CD8-positive, alpha-beta memory T cell (primary cell): ENCODE results near the gene TBC1D24. TPM values are rescaled to one million over a fixed set of nuclear protein-coding genes. Genes with fewer than 3 reads are reported as not detected.
A peak's percentile ranks its signal among the peaks of the same experiment; 100 is the strongest.
"Not testable (repeated sequence)": the region's sequence is repeated elsewhere in the genome, so short reads cannot be mapped to it uniquely, and the experiment has no call there.

ENCODE experiments used
- CTCF ChIA-PET: fragments of 350-600 bp; sonication (Branson Sonifier 250); formaldehyde crosslinking; loops from one replicate; lab custom pipeline; 2021; ENCODE audit warnings: antibody characterized with exemption; lab: Charles Lee
- POLR2A ChIA-PET: fragments of 350-600 bp; sonication (Branson Sonifier 250); formaldehyde crosslinking; loops from one replicate; lab custom pipeline; 2021; ENCODE audit warnings: antibody characterized with exemption; lab: Charles Lee
- DNase-seq, 5 donors: peaks; one replicate each; pipeline versions ENCODE4 v3.0.0 to v3.0.0-alpha.2; 2020 to 2022; ENCODE audit warnings: mixed read lengths in 1 of 5
- H3K27ac ChIP-seq: one replicate; pipeline ENCODE4 v1.7.0; 2013; ENCODE audit warnings: low read depth, mild to moderate bottlenecking, low read length, moderate library complexity
- H3K27me3 ChIP-seq: 2 replicates; pipeline ENCODE4 v1.7.0; 2013; ENCODE audit warnings: low read length, mild to moderate bottlenecking; ENCODE audit not compliant: insufficient read depth, poor library complexity, severe bottlenecking
- H3K36me3 ChIP-seq: 2 replicates; pipeline ENCODE4 v1.7.0; 2013; ENCODE audit warnings: mild to moderate bottlenecking, low read length, moderate library complexity; ENCODE audit not compliant: insufficient read depth
- H3K4me1 ChIP-seq: 2 replicates; pipeline ENCODE4 v1.7.0; 2013; ENCODE audit warnings: mild to moderate bottlenecking, low read length, moderate library complexity; ENCODE audit not compliant: insufficient read depth
- H3K4me3 ChIP-seq: 2 replicates; pipeline ENCODE4 v1.7.0; 2013; ENCODE audit warnings: mild to moderate bottlenecking, low read length
- H3K9me3 ChIP-seq: 2 replicates; pipeline ENCODE4 v1.7.0; 2013; ENCODE audit warnings: mild to moderate bottlenecking, low read length
- H3K27ac Mint-ChIP-seq, 8 donors: one replicate each; pipeline ENCODE4 v1.8.0; 2020 to 2021; ENCODE audit warnings: mixed read lengths in 8 of 8, mild to moderate bottlenecking in 6 of 8, inconsistent platforms in 3 of 8, moderate library complexity in 3 of 8
- H3K27me3 Mint-ChIP-seq, 2 donors: one replicate each; pipeline ENCODE4 v1.8.0; 2020 to 2021; ENCODE audit warnings: mixed read lengths in 2 of 2, mild to moderate bottlenecking in 1 of 2, moderate library complexity in 1 of 2
- H3K36me3 Mint-ChIP-seq, 3 donors: one replicate each; pipeline ENCODE4 v1.8.0; 2020 to 2021; ENCODE audit warnings: mixed read lengths in 3 of 3, inconsistent platforms in 1 of 3, mild to moderate bottlenecking in 1 of 3
- H3K4me1 Mint-ChIP-seq, 3 donors: one replicate each; pipeline ENCODE4 v1.8.0; 2020 to 2021; ENCODE audit warnings: mixed read lengths in 3 of 3, inconsistent platforms in 1 of 3, mild to moderate bottlenecking in 1 of 3
- H3K4me3 Mint-ChIP-seq, 7 donors: one replicate each; pipeline ENCODE4 v1.8.0; 2020 to 2021; ENCODE audit warnings: mixed read lengths in 7 of 7, mild to moderate bottlenecking in 6 of 7, moderate library complexity in 4 of 7, inconsistent platforms in 2 of 7
- H3K9me3 Mint-ChIP-seq, 5 donors: one replicate each; pipeline ENCODE4 v1.8.0; 2020 to 2022; ENCODE audit warnings: mixed read lengths in 5 of 5, mild to moderate bottlenecking in 3 of 5, moderate library complexity in 2 of 5, inconsistent platforms in 1 of 5
- polyA plus RNA-seq: library from polyadenylated mRNA; unstranded; fragments of 300-500 nt; fragmentation: Illumina TruSeq; gene quantifications from one replicate; pipeline ENCODE4 v1.2.3, GENCODE V29; 2021
- total RNA-seq, 2 experiments: library from RNA; stranded (reverse); gene quantifications; one replicate each; pipeline ENCODE4 v1.2.3, GENCODE V29; 2021

TBC1D24 gene
- total and polyA plus RNA-seq, 3 experiments from 2014 or later: 3.5 to 32.7 (median 28.3) TPM

- peak overlapping the region in 5 of 7 donors; percentile 17 to 52 (median 22) for H3K4me3 Mint-ChIP-seq
- Histone ChIP-seq H3K9me3 (no peaks in the 10 kb centered on the region), H3K27ac (no peak overlapping the region), H3K4me1 (peaks cover 7% of the 10 kb centered on the region), H3K36me3 (no peaks in the 10 kb centered on the region), H3K27me3 (no peaks in the 10 kb centered on the region), H3K4me3 (no peak overlapping the region)
- ChIA-PET POLR2A (interaction anchor here (3.0 kb wide), 1 partner anchor 10 kb away, joined by 65 read pairs; the partner anchor contains the start of gene AMDHD2), CTCF (no interaction called here)
- H3K36me3 Mint-ChIP-seq: peaks cover 0 to 35% (median 0%) of the 10 kb centered on the region in 3 donors
- H3K4me1 Mint-ChIP-seq: peaks cover 13 to 29% (median 15%) of the 10 kb centered on the region in 3 donors
- no peak for DNase-seq
- peaks cover 0 to 2% of the 10 kb centered on the region in 2 donors for H3K27me3 Mint-ChIP-seq
- H3K9me3 Mint-ChIP-seq: peaks cover 0 to 7% (median 0%) of the 10 kb centered on the region in 5 donors
- H3K27ac Mint-ChIP-seq: peak overlapping the region; percentile 13 to 86 (median 60)
Measured at GRCh38 chr16:2529961-2530628, 55.2 kb downstream of the TBC1D24 start.

- H3K9me3 Mint-ChIP-seq: peaks cover 0 to 7% (median 0%) of the 10 kb centered on the region in 5 donors
- H3K4me3 Mint-ChIP-seq: peak overlapping the region; percentile 44 to 99 (median 93)
- Histone ChIP-seq H3K27ac (peak overlapping the region; percentile 97), H3K36me3 (no peaks in the 10 kb centered on the region), H3K4me3 (no peak overlapping the region), H3K27me3 (no peaks in the 10 kb centered on the region), H3K4me1 (peaks cover 7% of the 10 kb centered on the region), H3K9me3 (no peaks in the 10 kb centered on the region)
- peaks cover 13 to 29% (median 15%) of the 10 kb centered on the region in 3 donors for H3K4me1 Mint-ChIP-seq
- POLR2A ChIA-PET: interaction anchor here (2.8 to 3.0 kb wide), 2 partner anchors 11 to 17 kb away, joined by 29 to 65 read pairs; partner anchors contain the start of genes AMDHD2 and ATP6V0C
- peaks cover 0 to 2% of the 10 kb centered on the region in 2 donors for H3K27me3 Mint-ChIP-seq
- CTCF ChIA-PET: interaction anchor here (0.8 kb wide), 1 partner anchor 29 kb away, joined by 3 read pairs; no protein-coding TSS in a partner anchor
- H3K27ac Mint-ChIP-seq: peak overlapping the region; percentile 98 to 99 (median 99)
- peak in 1 of 5 donors; percentile 49 for DNase-seq
- H3K36me3 Mint-ChIP-seq: peaks cover 0 to 33% (median 0%) of the 10 kb centered on the region in 3 donors
Measured at GRCh38 chr16:2530629-2531318, 55.8 kb downstream of the TBC1D24 start.

- Histone ChIP-seq H3K27ac (peak within 1 kb of the TSS; percentile 97), H3K4me1 (peaks cover 7% of the 10 kb centered on the region), H3K36me3 (no peaks in the 10 kb centered on the region), H3K9me3 (no peaks in the 10 kb centered on the region), H3K4me3 (peak within 1 kb of the TSS; percentile 98), H3K27me3 (no peaks in the 10 kb centered on the region)
- peaks cover 0 to 28% (median 0%) of the 10 kb centered on the region in 3 donors for H3K36me3 Mint-ChIP-seq
- H3K27me3 Mint-ChIP-seq: peaks cover 0 to 2% of the 10 kb centered on the region in 2 donors
- peaks cover 13 to 29% (median 15%) of the 10 kb centered on the region in 3 donors for H3K4me1 Mint-ChIP-seq
- POLR2A ChIA-PET: interaction anchor here (1.5 to 3.0 kb wide), 3 partner anchors 11 to 316 kb away, joined by 7 to 65 read pairs (median 29); partner anchors contain the start of genes AMDHD2, ATP6V0C and PGP
- peak within 1 kb of the TSS; percentile 93 to 99 (median 95) for H3K4me3 Mint-ChIP-seq
- no peak for DNase-seq
- CTCF ChIA-PET: interaction anchor here (0.8 to 1.2 kb wide), 2 partner anchors 9 to 30 kb away, joined by 3 to 5 read pairs; no protein-coding TSS in a partner anchor
- H3K27ac Mint-ChIP-seq: peak within 1 kb of the TSS; percentile 98 to 99 (median 99)
- H3K9me3 Mint-ChIP-seq: peaks cover 0 to 7% (median 0%) of the 10 kb centered on the region in 5 donors
Measured at GRCh38 chr16:2531371-2531695, 56.4 kb downstream of the TBC1D24 start, which contains the start of gene CEMP1. Gene CEMP1, minus strand, starts transcription at chr16:2531408. Its CDS starts 335 bp downstream, at chr16:2531073.

GRCh38 chr16:2531696-2532493 is 57.0 kb downstream of the TBC1D24 start:
- DNase-seq: peak; percentile 96 to 98 (median 97)
- POLR2A ChIA-PET: interaction anchor here (0.5 to 3.0 kb wide), 7 partner anchors 8 to 377 kb away, joined by 3 to 65 read pairs (median 5); partner anchors contain the start of genes AMDHD2, ATP6V0C, PGP and TRAF7
- Mint-ChIP-seq H3K36me3 (peaks cover 0 to 22% (median 0%) of the 10 kb centered on the region in 3 donors), H3K9me3 (peaks cover 0 to 7% (median 0%) of the 10 kb centered on the region in 5 donors), H3K4me1 (peaks cover 13 to 29% (median 15%) of the 10 kb centered on the region in 3 donors), H3K27me3 (peaks cover 0 to 2% of the 10 kb centered on the region in 2 donors), H3K4me3 (peak overlapping the region; percentile 93 to 99 (median 95)), H3K27ac (peak overlapping the region; percentile 98 to 99 (median 99))
- Histone ChIP-seq H3K4me3 (peak overlapping the region; percentile 98), H3K27me3 (no peaks in the 10 kb centered on the region), H3K36me3 (no peaks in the 10 kb centered on the region), H3K9me3 (no peaks in the 10 kb centered on the region), H3K4me1 (peaks cover 8% of the 10 kb centered on the region), H3K27ac (peak overlapping the region; percentile 97)
- CTCF ChIA-PET: interaction anchor here (0.8 to 1.9 kb wide), 4 partner anchors 10 to 31 kb away, joined by 3 to 12 read pairs (median 8); partner anchors contain the start of genes AMDHD2 and ATP6V0C

GRCh38 chr16:2532494-2533141 is 57.7 kb downstream of the TBC1D24 start:
- ChIA-PET POLR2A (interaction anchor here (0.5 to 3.0 kb wide), 9 partner anchors 9 to 568 kb away, joined by 3 to 65 read pairs (median 5); partner anchors contain the start of genes AMDHD2, ATP6V0C, PGP and RPS2), CTCF (interaction anchor here (1.2 to 1.9 kb wide), 3 partner anchors 10 to 18 kb away, joined by 5 to 12 read pairs (median 10); partner anchors contain the start of genes AMDHD2 and ATP6V0C)
- Histone ChIP-seq H3K27me3 (no peaks in the 10 kb centered on the region), H3K4me3 (peak overlapping the region; percentile 98), H3K27ac (peak overlapping the region; percentile 97), H3K9me3 (no peaks in the 10 kb centered on the region), H3K36me3 (no peaks in the 10 kb centered on the region), H3K4me1 (peaks cover 12% of the 10 kb centered on the region)
- peaks cover 0 to 2% of the 10 kb centered on the region in 2 donors for H3K27me3 Mint-ChIP-seq
- H3K36me3 Mint-ChIP-seq: peaks cover 0 to 18% (median 0%) of the 10 kb centered on the region in 3 donors
- H3K27ac Mint-ChIP-seq: peak overlapping the region; percentile 98 to 99 (median 99)
- peak overlapping the region; percentile 93 to 99 (median 95) for H3K4me3 Mint-ChIP-seq
- H3K4me1 Mint-ChIP-seq: peaks cover 19 to 33% (median 19%) of the 10 kb centered on the region in 3 donors
- H3K9me3 Mint-ChIP-seq: peaks cover 0 to 7% (median 0%) of the 10 kb centered on the region in 5 donors
- DNase-seq: peak; percentile 55 to 81 (median 75)

GRCh38 chr16:2533142-2533755 is 58.3 kb downstream of the TBC1D24 start:
- Mint-ChIP-seq H3K27ac (peak overlapping the region; percentile 98 to 99 (median 99)), H3K4me1 (peaks cover 19 to 33% (median 19%) of the 10 kb centered on the region in 3 donors), H3K36me3 (peaks cover 0 to 18% (median 0%) of the 10 kb centered on the region in 3 donors), H3K4me3 (peak overlapping the region; percentile 93 to 99 (median 95))
- peak overlapping the region; percentile 97 for H3K27ac ChIP-seq
- DNase-seq: peak in 1 of 5 donors; percentile 44
- H3K9me3 ChIP-seq, H3K27me3 Mint-ChIP-seq, H3K9me3 Mint-ChIP-seq, H3K36me3 ChIP-seq, H3K27me3 ChIP-seq: not testable (repeated sequence)
- CTCF ChIA-PET: interaction anchor here (1.8 to 1.9 kb wide), 2 partner anchors 13 to 19 kb away, joined by 10 to 12 read pairs; partner anchors contain the start of genes AMDHD2 and ATP6V0C
- peak overlapping the region; percentile 98 for H3K4me3 ChIP-seq
- POLR2A ChIA-PET: interaction anchor here (0.7 to 3.0 kb wide), 7 partner anchors 13 to 569 kb away, joined by 3 to 65 read pairs (median 4); partner anchors contain the start of genes AMDHD2, ATP6V0C, RPS2 and TRAF7
- peaks cover 12% of the 10 kb centered on the region for H3K4me1 ChIP-seq
